Measurements from ENCODE around the gene RNF125.
"Not testable (repeated sequence)": the region's sequence is repeated elsewhere in the genome, so short reads cannot be mapped to it uniquely, and the experiment has no call there.

RNF125 gene

GRCh38 chr18:32018331-32019250, at the start of gene RNF125:
Gene RNF125, plus strand, starts transcription at chr18:32018825. Its CDS starts 39 bp downstream, at chr18:32018864.
- peak; percentile 33 for DNase-seq (ENCODE audit: low spot score)

DNA sequence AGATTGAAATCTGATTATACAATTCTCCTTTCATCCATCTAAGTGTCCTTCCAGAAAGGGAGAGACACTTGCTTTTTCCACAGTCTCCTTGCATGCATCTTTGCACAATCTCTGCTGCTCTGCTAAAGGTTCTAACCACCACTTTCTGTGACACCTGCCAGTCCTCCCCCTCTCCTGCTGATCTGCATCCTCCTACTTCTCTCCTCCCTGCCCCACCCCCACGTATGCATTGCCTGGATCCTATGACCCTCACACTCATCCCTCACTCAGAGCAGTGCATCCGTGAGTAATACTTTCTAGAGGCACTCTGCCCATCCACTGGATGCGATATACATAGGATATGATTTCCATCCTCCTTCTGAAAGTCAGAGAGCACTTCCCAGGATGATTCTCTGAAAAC, 48.0 kb upstream of the RNF125 start:
- no peak for DNase-seq (ENCODE audit: low spot score)

- DNase-seq (ENCODE audit: low spot score): no peak
Measured at GRCh38 chr18:31973929-31974546, 44.6 kb upstream of the RNF125 start.

GRCh38 chr18:31976242-31976641, 42.4 kb upstream of the RNF125 start:
- DNase-seq (ENCODE audit: low spot score): no peak

GRCh38 chr18:31977270-31977872, 41.3 kb upstream of the RNF125 start:
- DNase-seq (ENCODE audit: low spot score): peak; percentile 67

DNA sequence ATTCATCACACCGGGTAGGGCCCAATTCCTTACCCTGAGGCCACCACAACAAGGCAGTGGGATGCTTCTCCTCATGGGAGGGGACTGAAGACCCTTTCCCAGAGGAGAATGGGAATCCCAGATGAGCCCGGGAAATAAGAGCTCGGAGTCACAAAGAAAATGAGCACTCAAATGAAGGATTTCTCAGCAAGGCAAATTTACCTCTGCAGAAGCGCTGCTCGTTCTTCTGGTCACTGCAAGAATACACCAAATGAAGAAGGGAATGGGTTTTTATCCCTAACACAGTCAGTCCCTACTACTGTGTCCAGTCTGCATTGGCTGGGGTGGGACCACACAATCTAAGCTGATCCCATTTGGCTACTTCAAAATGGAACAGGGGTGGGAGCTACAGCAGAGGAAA, 40.0 kb upstream of the RNF125 start:
- DNase-seq (ENCODE audit: low spot score): no peak

DNA sequence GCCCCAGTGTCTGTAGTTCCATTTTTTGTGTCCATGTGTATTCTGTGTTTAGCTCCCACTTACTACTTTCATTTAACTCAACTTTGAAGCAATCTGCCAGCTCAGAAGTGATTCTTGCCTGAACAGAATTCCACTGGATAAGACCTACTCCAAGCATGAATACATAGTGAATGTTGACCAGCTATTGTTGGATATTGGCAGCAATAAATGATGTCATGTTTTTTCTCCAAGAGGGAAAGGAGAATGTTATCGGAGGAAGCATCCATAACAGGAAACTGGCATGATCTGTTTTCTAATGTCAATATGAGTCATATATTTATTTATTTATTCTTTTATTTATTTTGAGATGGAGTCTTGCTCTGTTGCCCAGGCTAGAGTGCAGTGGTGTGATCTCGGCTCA, 38.9 kb upstream of the RNF125 start:
- no peak for DNase-seq (ENCODE audit: low spot score)

DNA sequence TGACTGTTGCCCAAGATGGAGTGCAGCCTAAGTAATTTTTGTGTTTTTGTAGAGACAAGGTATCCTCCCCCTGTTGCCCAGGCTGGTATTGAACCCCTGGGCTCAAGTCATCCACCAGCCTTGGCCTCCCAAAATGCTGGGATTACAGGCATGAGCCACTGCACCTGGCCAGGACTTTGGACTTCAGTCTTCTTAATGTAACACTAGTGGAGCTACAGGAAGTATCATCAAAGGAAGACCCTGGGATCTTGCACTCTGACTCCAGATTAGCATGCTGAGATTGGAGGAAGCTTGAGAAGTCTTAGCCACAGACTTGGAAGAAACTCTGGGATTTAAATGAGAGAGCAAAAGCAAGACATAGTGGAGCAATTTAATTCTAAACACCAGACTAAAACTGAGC, 37.8 kb upstream of the RNF125 start:
- no peak for DNase-seq (ENCODE audit: low spot score)

- no peak for DNase-seq (ENCODE audit: low spot score)
Measured at GRCh38 chr18:31983020-31983419, 35.6 kb upstream of the RNF125 start.

DNA sequence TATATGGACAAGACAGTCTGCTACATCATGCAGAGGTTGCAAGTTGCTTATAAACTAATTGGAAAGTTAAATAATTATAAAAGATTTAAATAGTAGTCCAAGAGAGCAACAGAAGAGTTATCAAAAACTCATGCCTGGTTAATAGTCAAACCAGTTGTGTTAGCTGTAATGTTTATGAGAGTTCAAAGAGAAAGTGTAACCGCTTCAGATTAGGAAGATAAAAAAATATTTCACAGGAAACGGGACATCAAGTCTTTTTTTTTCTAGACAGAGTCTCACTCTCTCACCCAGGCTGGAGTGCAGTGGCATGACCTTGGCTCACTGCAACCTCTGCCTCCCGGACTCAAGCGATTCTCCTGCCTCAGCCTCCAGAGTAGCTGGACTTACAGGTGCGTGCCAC, 34.6 kb upstream of the RNF125 start:
- no peak for DNase-seq (ENCODE audit: low spot score)

- DNase-seq (ENCODE audit: low spot score): no peak
Measured at GRCh38 chr18:31990823-31991222, 27.8 kb upstream of the RNF125 start.

DNA sequence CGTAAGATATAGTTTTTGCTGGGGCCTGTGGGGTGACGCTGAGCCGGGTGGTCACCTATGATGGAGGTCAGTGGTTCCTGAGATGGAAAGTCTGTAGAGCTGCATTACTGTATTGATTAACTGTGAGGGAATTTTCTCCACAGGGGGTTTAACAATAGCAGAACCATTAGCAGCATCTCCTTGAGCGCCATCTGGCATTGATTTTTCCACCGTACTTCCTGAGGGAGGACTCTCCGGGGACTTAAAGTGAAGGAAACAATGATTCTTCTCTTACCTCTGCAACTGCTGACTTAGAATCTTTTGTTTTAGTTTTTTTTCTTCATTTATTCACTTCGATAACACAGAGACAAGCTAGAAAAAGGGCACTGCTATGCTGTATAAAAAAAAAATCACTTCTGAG, 22.6 kb upstream of the RNF125 start:
- no peak for DNase-seq (ENCODE audit: low spot score)

GRCh38 chr18:31998880-31999412, 19.7 kb upstream of the RNF125 start:
- DNase-seq (ENCODE audit: low spot score): no peak

DNA sequence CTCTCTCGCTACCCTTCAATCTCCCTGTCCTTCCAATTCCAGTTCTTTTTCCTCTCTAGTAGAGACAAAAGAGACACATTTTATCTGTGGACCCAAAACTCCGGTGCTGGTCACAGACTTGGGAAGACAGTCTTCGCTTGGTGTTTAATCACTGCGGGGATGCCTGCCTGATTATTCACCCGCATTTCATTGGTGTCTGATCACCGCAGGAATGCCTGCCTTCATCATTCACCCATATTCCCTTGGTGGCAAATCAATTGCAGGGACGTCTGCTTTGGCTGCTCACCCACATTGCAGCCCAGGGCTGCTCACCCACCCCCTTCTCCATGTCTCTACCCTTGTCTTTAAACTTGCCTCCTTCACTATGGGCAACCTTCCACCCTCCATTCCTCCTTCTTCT, 17.5 kb upstream of the RNF125 start:
- DNase-seq (ENCODE audit: low spot score): not testable (repeated sequence)

DNA sequence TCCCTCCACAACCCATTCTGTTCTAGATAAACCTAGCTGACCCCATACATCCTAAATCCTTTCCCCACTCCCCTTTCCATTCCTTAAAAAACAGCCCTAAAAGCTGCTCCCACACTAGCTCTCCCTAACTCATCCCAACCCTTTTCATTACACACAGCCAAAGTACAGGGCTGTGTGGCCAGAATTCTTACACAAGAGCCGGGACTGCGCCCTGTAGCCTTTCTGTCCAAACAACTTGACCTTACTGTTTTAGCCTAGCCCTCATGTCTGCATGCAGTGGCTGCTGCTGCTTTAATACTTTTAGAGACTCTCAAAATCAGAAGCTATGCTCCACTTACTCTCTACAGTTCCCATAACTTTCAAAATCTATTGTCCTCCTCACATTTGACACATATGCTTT, 14.8 kb upstream of the RNF125 start:
- DNase-seq (ENCODE audit: low spot score): not testable (repeated sequence)

- no peak for DNase-seq (ENCODE audit: low spot score)
Measured at GRCh38 chr18:32010124-32010721, 8.4 kb upstream of the RNF125 start.

DNA sequence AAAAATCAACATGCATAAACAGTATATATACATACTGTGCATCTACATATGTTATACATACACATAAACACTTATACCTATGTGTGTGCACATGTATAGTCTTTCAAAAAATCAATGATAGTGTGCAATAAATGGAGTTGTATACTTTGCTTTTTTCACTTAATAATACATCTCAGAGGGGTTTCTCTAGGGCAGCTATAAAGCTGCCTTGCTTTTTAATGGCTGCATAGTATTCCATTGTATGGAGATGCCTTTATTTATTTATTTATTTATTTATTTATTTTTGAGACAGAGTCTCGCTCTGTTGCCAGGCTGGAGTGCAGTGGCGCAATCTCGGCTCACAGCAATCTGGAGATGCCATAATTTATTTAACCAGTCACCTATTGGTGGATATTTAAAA, 7.4 kb upstream of the RNF125 start:
- DNase-seq (ENCODE audit: low spot score): no peak

DNA sequence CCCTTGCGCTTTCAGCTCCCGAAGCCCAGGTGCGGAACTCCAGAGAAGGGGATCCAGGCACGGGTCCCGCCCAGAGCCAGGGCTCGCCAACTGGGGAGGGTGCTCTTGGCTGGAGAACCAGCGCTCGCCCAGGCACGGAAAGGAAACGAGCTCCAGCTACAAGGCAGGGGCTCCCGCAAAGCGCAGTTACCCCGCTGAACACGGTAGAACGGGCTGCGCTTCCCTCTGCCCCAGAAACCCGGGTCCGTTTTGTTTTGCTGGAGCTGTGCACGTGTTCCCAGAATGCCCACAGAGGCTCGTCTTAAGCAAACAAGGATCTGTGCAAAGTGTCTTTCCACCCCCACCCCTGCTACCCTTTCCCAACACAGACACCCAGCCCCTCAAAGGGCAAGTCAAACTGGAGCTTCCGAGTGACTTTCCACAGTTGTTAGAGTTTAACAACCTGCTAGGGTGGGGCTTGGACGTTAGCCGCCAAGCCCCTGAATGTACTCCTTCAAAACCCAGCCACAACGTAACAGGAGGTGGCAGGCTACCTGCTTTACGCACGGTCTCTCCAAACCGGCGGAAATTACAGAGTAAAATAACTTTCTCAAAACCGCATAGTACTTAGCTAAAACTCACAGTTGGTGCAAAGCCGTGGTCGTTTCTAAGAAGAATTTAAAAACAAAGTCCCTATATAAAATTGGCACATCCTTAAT, 775 bp downstream of the RNF125 start:
- peak; percentile 18 for DNase-seq (ENCODE audit: low spot score)

- DNase-seq (ENCODE audit: low spot score): not testable (repeated sequence)
Measured at GRCh38 chr18:32019949-32020625, 1.5 kb downstream of the RNF125 start.

DNA sequence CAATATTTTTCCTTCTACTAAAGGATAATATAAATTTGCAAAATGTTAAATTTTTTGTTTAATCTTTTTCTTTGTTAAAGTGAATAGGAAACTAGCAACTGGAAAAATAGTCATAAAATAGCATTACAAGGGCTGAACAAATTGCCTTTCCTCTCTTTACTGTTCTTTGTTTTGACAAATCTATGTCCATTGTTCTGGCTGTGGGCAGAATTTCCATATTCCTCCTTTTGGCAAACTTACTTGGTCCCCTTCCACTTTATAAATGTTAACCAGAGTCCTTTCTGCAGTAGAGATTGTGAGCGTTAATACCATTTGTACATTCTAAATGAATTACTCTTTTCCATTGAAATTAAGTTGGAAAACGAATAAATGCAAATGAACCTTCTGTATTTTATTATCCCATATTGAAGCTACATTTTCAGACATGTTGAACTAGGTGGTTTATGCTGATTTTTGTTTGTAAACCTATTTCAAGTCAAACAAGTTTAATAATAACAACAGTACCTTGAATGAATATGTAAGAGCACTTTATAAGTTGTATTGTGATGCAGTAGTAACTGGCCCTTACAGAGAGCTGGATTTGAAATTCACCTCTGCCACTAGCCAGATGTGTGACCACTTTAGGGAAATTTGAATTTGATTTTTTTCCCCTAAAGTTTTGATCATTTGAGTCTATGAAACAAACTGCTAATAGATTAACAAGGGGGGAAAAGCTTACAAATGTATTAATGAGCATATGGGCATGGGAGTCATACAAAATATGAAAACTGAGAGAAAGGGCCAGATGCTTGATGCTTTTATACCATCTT, 3.3 kb downstream of the RNF125 start:
- no peak for DNase-seq (ENCODE audit: low spot score)

All from cerebellar cortex (tissue), 1 donor.